Trophoblast cell (in vitro differentiated cells and primary cell): ENCODE data around the gene IP6K3.

Experiments used
- DNase-seq, 2 donors: peaks; one replicate each; pipeline ENCODE4 v3.0.0-alpha.2; 2016
- H2AFZ ChIP-seq: 2 replicates; pipeline ENCODE4 v1.6.1; 2013; ENCODE audit warnings: low read length, moderate library complexity, mild to moderate bottlenecking; ENCODE audit not compliant: insufficient read depth, poor library complexity
- H2AK5ac ChIP-seq: 2 replicates; pipeline ENCODE4 v1.6.1; 2013; ENCODE audit warnings: mild to moderate bottlenecking, low read length
- H2BK120ac ChIP-seq: 2 replicates; pipeline ENCODE4 v1.6.1; 2013; ENCODE audit warnings: low read length, mild to moderate bottlenecking, moderate library complexity; ENCODE audit not compliant: insufficient read depth, poor library complexity
- H2BK12ac ChIP-seq: 2 replicates; pipeline ENCODE4 v1.6.1; 2013; ENCODE audit warnings: mild to moderate bottlenecking, low read length, moderate library complexity
- H2BK5ac ChIP-seq: 2 replicates; pipeline ENCODE4 v1.6.1; 2013; ENCODE audit warnings: low read length, low read depth, moderate library complexity, mild to moderate bottlenecking; ENCODE audit not compliant: poor library complexity
- H3K14ac ChIP-seq: 2 replicates; pipeline ENCODE4 v1.6.1; 2013; ENCODE audit warnings: mild to moderate bottlenecking, low read length
- H3K18ac ChIP-seq: 2 replicates; pipeline ENCODE4 v1.6.1; 2013; ENCODE audit warnings: mild to moderate bottlenecking, low read length
- H3K23ac ChIP-seq: 2 replicates; pipeline ENCODE4 v1.6.1; 2013; ENCODE audit warnings: low read length
- H3K27ac ChIP-seq: 2 replicates; pipeline ENCODE4 v1.5.1; 2013; ENCODE audit warnings: low read depth, mild to moderate bottlenecking, inconsistent platforms, low read length, moderate library complexity
- H3K27me3 ChIP-seq: 2 replicates; pipeline ENCODE4 v1.6.1; 2013; ENCODE audit warnings: inconsistent platforms, mild to moderate bottlenecking, low read length, moderate library complexity; ENCODE audit not compliant: insufficient read depth
- H3K36me3 ChIP-seq, 2 experiments: 1 replicate in 1 of 2; 2 replicates in 1 of 2; pipeline ENCODE4 v1.6.1; 2013; ENCODE audit warnings: low read length in 2 of 2, mild to moderate bottlenecking in 2 of 2, moderate library complexity in 1 of 2; ENCODE audit not compliant: insufficient read depth in 2 of 2, control insufficient read depth in 1 of 2
- H3K4ac ChIP-seq: 2 replicates; pipeline ENCODE4 v1.6.1; 2013; ENCODE audit warnings: low read depth, mild to moderate bottlenecking, low read length, moderate library complexity
- H3K4me1 ChIP-seq, 2 experiments: 1 replicate in 1 of 2; 2 replicates in 1 of 2; pipeline ENCODE4 v1.6.1; 2013; ENCODE audit warnings: low read length in 2 of 2, mild to moderate bottlenecking in 2 of 2, moderate library complexity in 1 of 2; ENCODE audit not compliant: insufficient read depth in 2 of 2, control insufficient read depth in 1 of 2
- H3K4me2 ChIP-seq: 2 replicates; pipeline ENCODE4 v1.6.1; 2013; ENCODE audit warnings: inconsistent platforms, mild to moderate bottlenecking, low read length, moderate library complexity
- H3K4me3 ChIP-seq: 2 replicates; pipeline ENCODE4 v1.5.1; 2013; ENCODE audit warnings: mild to moderate bottlenecking, low read depth, low read length, inconsistent platforms
- H3K79me1 ChIP-seq: one replicate; pipeline ENCODE4 v1.6.1; 2013; ENCODE audit warnings: low read length
- H3K79me2 ChIP-seq: 2 replicates; pipeline ENCODE4 v1.6.1; 2013; ENCODE audit warnings: low read length, mild to moderate bottlenecking; ENCODE audit not compliant: control insufficient read depth, insufficient read depth, poor library complexity
- H3K9ac ChIP-seq: 2 replicates; pipeline ENCODE4 v1.6.1; 2013; ENCODE audit warnings: mild to moderate bottlenecking, low read length
- H3K9me3 ChIP-seq: 2 replicates; pipeline ENCODE4 v1.6.1; 2013; ENCODE audit warnings: low read depth, mild to moderate bottlenecking, control low read depth, inconsistent platforms, low read length; ENCODE audit not compliant: insufficient read depth
- H4K12ac ChIP-seq: 2 replicates; pipeline ENCODE4 v1.6.1; 2013; ENCODE audit warnings: low read depth, mild to moderate bottlenecking, low read length, moderate library complexity
- H4K8ac ChIP-seq: 2 replicates; pipeline ENCODE4 v1.6.1; 2013; ENCODE audit warnings: low read depth, mild to moderate bottlenecking, low read length, moderate library complexity
- H4K91ac ChIP-seq: one replicate; pipeline ENCODE4 v1.6.1; 2013; ENCODE audit warnings: low read depth, mild to moderate bottlenecking, low read length, moderate library complexity
- WGBS: extraction: QIAGEN DNeasy Blood & Tissue Kit; methylation state at CpG from one replicate; pipeline ENCODE4 v1.1.7; 2013; ENCODE audit warnings: missing lambda C conversion rate; ENCODE audit not compliant: insufficient read length, insufficient coverage; ENCODE audit errors: extremely low coverage; 5-methylcytosine and 5-hydroxymethylcytosine counted together

Gene IP6K3

GRCh38 chr6:33776764-33777163 lies 30.1 kb upstream of the IP6K3 start:
- Histone ChIP-seq H3K4me3 (no peak overlapping the region), H2BK5ac (no peak overlapping the region), H3K4ac (no peak overlapping the region), H3K27me3 (no peaks in the 10 kb centered on the region), H3K18ac (no peak overlapping the region), H3K27ac (no peak overlapping the region), H3K9ac (no peak overlapping the region), H4K12ac (no peak overlapping the region), H3K79me1 (peaks cover 3% of the 10 kb centered on the region), H2AFZ (no peak overlapping the region), H3K23ac (no peak overlapping the region), H3K4me1 (peaks cover 17 to 18% of the 10 kb centered on the region in 2 experiments), H3K14ac (no peak overlapping the region), H3K79me2 (peaks cover 1% of the 10 kb centered on the region), H3K9me3 (peaks cover 1% of the 10 kb centered on the region), H3K36me3 (peaks cover 75 to 84% of the 10 kb centered on the region in 2 experiments), H4K91ac (no peak overlapping the region), H2AK5ac (no peak overlapping the region), H2BK120ac (no peak overlapping the region), H2BK12ac (no peak overlapping the region), H4K8ac (no peak overlapping the region), H3K4me2 (no peak overlapping the region)
- DNase-seq = no peak
- no CpG with 5 or more reads among the region's 13 CpGs for WGBS

DNA sequence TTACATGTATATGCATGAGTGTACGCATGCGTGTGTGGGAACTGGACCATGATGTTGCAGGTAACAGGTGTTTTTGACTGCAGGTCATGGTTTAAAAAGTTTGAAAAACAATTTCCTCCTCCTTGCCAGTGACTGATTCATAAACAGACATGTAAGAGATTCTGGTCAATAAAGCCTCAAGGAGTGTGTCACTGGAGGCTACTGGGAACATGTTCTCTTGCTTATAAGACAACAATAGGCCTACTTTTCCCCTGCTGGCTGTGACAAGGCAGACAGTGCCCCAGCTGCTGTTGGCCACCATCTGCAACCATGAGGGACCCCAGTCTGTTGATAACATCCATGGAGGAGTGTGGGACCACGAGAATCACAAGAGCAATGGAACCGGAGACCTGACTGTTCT lies 29.5 kb upstream of the IP6K3 start:
- Histone ChIP-seq H4K91ac (no peak overlapping the region), H3K4me3 (no peak overlapping the region), H3K23ac (no peak overlapping the region), H2BK120ac (no peak overlapping the region), H3K9me3 (peaks cover 1% of the 10 kb centered on the region), H3K27me3 (no peaks in the 10 kb centered on the region), H3K27ac (no peak overlapping the region), H2BK5ac (no peak overlapping the region), H2BK12ac (no peak overlapping the region), H3K4ac (no peak overlapping the region), H3K79me2 (peaks cover 1% of the 10 kb centered on the region), H3K9ac (no peak overlapping the region), H3K36me3 (peaks cover 74 to 84% of the 10 kb centered on the region in 2 experiments), H3K79me1 (peaks cover 3% of the 10 kb centered on the region), H3K4me2 (no peak overlapping the region), H3K14ac (no peak overlapping the region), H2AK5ac (no peak overlapping the region), H2AFZ (no peak overlapping the region), H3K4me1 (peaks cover 14% of the 10 kb centered on the region in 2 experiments), H3K18ac (no peak overlapping the region), H4K12ac (no peak overlapping the region), H4K8ac (no peak overlapping the region)
- DNase-seq = no peak
- WGBS = no CpG with 5 or more reads among the region's 4 CpGs

DNA sequence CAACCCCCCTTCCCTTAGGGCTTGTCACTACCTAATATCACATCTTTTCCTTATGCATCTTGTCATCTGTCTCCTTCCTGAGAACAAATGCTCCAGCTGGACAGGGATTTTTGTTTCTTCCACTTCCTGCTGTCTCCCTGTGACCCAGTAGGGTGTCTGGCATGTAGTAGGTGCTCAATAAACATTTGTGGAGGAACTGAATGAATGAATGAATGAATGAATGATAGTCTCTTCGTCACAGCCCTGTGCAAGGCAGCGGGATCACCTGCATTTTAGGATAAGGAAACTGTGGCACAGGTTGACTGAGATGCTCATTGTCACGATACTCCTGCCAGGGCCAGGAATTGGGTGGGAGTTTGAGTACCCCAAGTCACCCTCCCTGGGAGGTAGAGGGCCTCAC lies 28.1 kb upstream of the IP6K3 start:
- Histone ChIP-seq H3K4me2 (no peak overlapping the region), H3K4ac (no peak overlapping the region), H4K12ac (no peak overlapping the region), H3K18ac (no peak overlapping the region), H3K9me3 (no peaks in the 10 kb centered on the region), H3K79me2 (peaks cover 1% of the 10 kb centered on the region), H2BK120ac (no peak overlapping the region), H3K27ac (no peak overlapping the region), H3K9ac (no peak overlapping the region), H2AK5ac (no peak overlapping the region), H4K91ac (no peak overlapping the region), H3K4me3 (no peak overlapping the region), H2BK12ac (no peak overlapping the region), H3K14ac (no peak overlapping the region), H3K36me3 (peaks cover 64 to 73% of the 10 kb centered on the region in 2 experiments), H3K27me3 (no peaks in the 10 kb centered on the region), H2AFZ (no peak overlapping the region), H3K23ac (no peak overlapping the region), H4K8ac (no peak overlapping the region), H3K4me1 (peaks cover 14 to 15% of the 10 kb centered on the region in 2 experiments), H2BK5ac (no peak overlapping the region), H3K79me1 (peaks cover 5% of the 10 kb centered on the region)
- no peak for DNase-seq
- no CpG with 5 or more reads among the region's 3 CpGs for whole genome bisulfite sequencing

DNA sequence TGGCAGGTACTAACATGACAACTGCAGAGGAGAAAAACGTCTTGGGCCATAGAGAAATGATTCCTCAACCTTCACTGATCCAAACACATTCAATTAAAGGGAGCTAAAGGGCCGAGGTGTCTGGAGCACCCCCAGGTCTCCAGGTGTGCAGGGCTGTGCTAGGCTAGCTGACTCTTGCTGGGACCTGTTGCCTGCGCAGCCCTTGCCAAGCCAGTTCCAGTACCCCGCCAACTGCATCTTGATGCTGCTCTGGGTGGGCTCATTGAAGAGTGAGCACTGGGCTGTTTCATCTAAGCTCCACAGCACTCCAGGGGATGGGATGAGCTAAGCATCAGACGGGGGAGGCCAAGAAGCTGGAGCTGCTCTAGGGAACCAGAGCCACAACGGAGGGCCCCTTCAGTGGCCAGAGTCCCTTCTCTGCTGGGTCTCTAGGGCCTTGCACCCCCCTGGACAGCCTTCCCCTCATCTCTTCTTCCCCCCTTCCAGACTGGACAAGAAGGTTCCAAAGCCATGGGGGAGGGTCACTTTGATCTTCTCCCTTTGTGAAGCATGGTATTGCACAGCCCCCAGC lies 26.3 kb upstream of the IP6K3 start:
- no peak overlapping the region for H4K91ac ChIP-seq
- H3K4me2 ChIP-seq = no peak overlapping the region
- no peak overlapping the region for H2BK12ac ChIP-seq
- WGBS = no CpG with 5 or more reads among the region's 6 CpGs
- H3K9ac ChIP-seq = no peak overlapping the region
- H3K36me3 ChIP-seq = peaks cover 51 to 55% of the 10 kb centered on the region in 2 experiments
- H2BK5ac ChIP-seq = no peak overlapping the region
- no peak overlapping the region for H3K14ac ChIP-seq
- H2AFZ ChIP-seq = no peak overlapping the region
- DNase-seq = no peak
- no peak overlapping the region for H3K4me3 ChIP-seq
- H3K27me3 ChIP-seq = no peaks in the 10 kb centered on the region
- peaks cover 1% of the 10 kb centered on the region for H3K79me2 ChIP-seq
- no peak overlapping the region for H4K8ac ChIP-seq
- H3K4ac ChIP-seq = no peak overlapping the region
- H2BK120ac ChIP-seq = no peak overlapping the region
- H3K23ac ChIP-seq = no peak overlapping the region
- no peak overlapping the region for H3K27ac ChIP-seq
- H3K4me1 ChIP-seq = peaks cover 14 to 15% of the 10 kb centered on the region in 2 experiments
- no peaks in the 10 kb centered on the region for H3K9me3 ChIP-seq
- no peak overlapping the region for H3K18ac ChIP-seq
- H4K12ac ChIP-seq = no peak overlapping the region
- H3K79me1 ChIP-seq = peaks cover 5% of the 10 kb centered on the region
- H2AK5ac ChIP-seq = no peak overlapping the region
